ENCODE results near the gene CEMIP2.

DNA sequence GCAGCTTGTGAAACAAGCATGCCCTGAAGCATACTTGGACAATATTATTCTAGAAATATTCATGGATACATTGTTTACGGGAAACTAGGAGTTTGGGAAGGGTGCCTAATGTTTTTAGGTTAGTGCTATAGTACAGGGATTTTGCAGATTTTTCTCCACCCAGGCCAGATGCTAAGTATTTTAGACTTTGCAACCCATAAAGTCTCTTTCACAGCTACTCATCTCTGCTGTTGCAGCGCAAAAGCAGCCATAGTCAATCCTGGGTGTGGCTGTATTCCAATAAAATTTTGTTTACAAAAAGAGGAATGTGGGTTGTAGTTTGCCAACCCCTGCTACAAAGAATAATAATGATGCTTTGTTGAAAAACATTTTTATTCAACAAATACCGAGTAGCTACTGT lies 106.2 kb downstream of the CEMIP2 start:
- TF ChIP-seq, protein P1, sequence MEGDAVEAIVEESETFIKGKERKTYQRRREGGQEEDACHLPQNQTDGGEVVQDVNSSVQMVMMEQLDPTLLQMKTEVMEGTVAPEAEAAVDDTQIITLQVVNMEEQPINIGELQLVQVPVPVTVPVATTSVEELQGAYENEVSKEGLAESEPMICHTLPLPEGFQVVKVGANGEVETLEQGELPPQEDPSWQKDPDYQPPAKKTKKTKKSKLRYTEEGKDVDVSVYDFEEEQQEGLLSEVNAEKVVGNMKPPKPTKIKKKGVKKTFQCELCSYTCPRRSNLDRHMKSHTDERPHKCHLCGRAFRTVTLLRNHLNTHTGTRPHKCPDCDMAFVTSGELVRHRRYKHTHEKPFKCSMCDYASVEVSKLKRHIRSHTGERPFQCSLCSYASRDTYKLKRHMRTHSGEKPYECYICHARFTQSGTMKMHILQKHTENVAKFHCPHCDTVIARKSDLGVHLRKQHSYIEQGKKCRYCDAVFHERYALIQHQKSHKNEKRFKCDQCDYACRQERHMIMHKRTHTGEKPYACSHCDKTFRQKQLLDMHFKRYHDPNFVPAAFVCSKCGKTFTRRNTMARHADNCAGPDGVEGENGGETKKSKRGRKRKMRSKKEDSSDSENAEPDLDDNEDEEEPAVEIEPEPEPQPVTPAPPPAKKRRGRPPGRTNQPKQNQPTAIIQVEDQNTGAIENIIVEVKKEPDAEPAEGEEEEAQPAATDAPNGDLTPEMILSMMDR (IDR thresholded peaks at IDR 0.05), result no peak
- no peak for TF ChIP-seq POLR2A (IDR thresholded peaks at IDR 0.05)

Data from uterus (tissue), 2 donors.